HG03520 (cell line): ENCODE data around the gene LEPR.
"Not testable (repeated sequence)": the region's sequence is repeated elsewhere in the genome, so short reads cannot be mapped to it uniquely, and the experiment has no call there.

Source experiments
- ATAC-seq: cut with Tn5 transposase; IDR thresholded peaks from one replicate; pipeline ENCODE4 v1.9.1; 2021; ENCODE audit warnings: mild to moderate bottlenecking, moderate library complexity; ENCODE audit not compliant: unreplicated experiment

Gene LEPR

DNA sequence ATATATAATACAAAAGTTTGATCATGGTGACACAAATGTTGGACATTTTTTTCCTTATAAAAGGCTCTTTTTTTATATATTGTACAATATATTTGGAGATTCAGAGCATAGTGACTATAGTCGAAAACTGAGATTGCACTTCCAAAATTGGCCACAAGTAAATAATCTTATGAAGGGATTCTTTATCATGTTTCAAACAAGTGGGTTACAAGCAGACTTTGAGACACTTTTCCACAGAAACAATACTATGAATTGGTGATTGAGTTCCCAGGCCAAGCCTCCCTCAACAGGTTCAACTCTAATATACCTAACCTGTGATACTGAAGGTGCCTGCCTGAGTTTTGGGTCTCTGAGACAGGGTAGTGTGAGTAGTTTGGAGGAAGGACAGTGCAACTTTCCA lies 13.8 kb downstream of the LEPR start:
- ATAC-seq = no peak

DNA sequence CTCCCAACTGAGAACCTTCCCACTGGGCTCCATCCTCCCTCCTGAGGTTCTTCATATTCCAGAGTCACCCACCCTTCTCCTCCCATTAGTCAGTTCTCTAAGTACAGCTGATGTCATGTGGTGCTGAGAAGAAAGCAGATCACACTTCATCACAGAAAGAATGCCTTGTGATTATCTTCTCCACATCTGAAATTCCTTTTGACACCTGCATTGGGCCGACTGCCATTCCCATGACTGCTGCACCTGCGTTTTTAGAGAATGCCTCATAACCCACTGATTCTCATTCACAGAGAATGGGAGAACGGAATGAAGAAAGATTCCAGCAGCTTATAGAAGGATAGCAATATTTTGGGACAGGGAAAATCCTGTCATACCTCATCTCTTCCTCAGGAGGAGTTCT lies 14.3 kb downstream of the LEPR start:
- ATAC-seq = no peak

DNA sequence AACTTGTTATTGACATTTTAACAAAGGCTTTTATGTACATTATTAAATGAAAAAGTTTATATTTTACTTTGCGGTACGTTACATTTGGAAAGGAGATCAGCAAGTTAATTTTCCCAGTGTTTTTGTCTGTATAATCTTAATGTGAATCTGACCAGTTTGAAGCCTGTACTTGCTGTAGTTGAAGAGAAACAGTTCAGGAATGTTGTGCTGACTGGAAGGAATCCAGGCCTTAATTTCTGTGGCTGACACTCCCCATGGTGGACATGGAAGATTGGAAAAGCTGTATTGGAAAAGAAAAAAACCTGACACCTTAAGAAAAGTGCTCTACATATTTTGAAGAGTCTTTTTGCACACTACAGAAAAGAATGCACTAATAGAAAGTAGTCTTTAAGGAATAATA lies 15.5 kb downstream of the LEPR start:
- ATAC-seq = no peak

DNA sequence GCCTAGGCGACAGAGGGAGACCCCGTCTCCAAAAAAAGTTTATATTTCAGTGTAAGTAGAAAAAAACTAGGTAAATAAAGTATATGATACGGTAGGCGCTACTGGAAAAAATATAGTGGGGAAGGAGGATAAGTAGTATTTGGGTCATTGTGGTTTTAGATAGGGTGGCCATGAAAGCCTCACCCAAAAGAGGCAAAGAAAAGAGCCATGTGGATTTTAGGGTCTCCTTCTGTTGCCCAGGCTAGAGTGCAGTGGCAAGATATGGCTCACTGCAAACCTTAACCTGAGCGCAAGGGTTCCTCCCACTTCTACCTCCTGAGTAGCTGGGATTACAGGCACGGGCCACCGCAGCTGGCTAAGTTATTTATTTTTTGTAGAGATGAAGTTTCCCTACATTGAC lies 17.1 kb downstream of the LEPR start:
- ATAC-seq = no peak

DNA sequence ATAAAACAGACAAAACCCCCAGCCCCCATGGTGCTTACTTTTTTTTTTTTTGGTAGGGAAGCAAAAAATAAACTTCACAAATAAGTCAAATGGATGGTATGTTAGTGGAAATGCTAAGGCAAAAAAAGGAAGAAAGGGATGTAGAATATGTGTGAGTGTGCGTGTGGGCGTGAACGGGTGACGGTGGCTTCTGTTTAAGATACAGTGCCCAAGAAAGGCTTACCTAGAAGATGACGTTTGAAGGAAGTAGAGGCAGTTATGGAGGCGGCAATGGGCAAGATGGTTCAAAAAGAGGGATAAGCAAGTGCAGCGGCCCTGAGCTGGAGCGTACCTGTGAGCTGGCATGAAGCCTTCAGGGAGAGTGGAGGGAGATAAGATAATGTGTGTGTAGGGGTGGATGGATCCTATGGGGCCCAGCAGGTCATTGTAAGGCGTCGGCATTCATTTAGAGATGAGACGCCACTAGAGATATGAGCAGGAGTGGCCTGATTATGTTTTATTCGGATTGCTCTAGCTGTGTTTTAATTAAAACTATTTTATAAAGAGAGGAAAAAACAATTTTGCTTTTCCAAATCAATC lies 19.9 kb downstream of the LEPR start:
- ATAC-seq = no peak

DNA sequence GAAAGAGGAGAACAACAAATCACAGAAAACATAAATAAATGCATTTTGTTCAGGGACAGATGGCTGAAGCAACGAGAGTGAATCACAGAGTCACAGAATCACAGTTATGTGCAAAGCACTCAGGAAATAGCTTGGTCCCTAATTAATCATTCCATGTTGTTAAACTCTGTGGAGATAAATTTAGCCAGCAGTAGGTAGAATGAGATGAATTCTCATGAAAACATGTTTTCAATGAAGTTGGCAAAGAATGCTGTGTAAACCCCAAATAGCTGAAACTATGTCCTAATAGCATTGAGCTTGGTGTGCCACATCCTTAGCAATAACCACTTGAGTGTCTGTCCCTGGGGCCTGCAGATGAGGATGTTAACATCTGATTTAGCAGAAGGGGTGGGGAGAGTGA lies 20.4 kb downstream of the LEPR start:
- ATAC-seq = no peak

DNA sequence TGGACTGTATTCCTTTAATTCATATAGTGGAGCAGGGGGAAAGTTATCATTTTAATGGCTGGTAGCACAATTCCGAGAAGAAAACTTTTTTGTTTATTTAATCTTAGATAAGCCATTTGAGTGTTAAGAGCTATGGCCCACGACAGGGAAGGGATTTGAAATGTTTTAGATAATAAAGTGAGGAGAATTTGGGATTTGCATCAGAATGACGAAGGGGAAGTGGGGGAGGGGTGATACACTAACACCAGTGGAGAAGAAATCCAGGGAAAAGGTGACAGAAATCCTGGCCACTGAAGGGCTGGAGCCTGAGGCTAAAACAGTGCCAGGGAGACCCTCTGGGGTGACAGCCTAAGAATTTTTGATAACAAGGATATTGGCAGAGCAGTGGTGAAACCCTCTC lies 21.0 kb downstream of the LEPR start:
- no peak for ATAC-seq

DNA sequence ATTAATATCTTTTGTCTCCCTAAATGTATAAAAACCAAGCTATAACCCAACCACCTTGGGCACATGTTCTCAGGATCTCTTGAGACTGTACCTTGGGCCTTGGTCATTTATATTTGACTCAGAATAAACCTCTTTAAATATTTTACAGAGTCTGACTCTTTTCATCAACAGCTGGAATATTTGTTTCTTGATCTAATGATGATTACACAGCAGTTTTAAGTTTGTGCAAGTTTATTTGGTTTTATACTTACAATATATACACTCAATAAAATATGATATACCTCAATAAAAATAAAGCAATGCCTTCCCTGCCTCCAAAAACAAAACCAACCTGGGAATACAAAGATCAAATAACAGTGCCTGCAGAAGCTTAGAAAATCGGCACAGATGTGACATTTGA lies 22.0 kb downstream of the LEPR start:
- ATAC-seq = no peak

DNA sequence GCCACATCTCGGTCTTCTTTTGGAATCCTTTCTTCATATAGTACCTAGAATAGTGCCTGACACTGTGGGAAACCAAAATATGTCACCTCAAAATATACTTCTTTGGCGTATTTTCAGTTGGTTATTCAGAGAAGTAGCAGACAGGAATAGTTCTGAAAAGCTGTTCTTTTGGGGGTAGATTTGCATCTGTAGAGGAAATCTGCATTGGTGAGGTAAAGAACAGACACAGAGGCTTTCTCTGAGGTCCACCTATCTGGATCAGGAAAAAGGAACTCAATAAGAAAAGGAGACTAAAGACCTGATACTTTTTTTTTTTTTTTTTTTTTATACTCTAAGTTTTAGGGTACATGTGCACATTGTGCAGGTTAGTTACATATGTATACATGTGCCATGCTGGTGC lies 23.2 kb downstream of the LEPR start:
- ATAC-seq = no peak

DNA sequence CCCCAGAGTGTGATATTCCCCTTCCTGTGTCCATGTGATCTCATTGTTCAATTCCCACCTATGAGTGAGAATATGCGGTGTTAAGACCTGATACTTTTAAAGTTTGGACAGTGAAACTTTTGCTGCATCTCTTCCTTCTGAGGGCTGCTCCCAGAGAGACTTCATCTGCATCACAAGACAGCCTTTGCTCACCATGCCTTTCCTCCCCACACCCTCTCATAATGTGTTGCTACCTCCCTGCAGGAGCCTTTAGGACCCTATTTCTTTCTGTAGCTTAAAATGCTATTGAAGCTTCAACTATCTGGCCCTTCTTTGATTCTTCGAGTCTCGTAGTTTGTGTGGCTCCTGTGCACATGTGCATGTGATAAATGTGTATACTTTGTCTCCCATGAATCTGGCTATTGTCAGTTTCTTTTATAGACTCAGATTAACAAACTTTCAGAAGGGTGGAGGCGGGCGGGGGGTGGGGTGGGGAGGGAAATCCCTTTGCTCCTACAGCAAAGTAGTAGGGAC lies 23.7 kb downstream of the LEPR start:
- ATAC-seq = no peak

DNA sequence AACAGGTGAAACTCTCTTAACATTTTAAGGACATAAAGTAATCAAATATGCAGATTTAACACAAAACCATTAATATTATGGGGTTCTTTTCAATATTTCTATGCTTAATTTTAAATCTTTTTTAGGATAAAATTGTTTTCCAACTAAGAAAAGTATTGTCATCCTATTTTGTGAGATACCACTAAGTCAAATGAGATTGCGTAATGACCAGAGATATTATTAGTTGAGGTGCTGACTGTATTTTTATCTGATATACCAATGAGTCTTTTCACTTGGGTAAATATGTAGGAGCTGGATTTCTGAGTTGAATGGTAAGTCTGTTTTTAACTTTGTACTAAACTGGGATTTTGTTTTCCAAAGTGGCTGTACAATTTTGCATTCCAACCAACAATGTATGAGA lies 25.4 kb downstream of the LEPR start:
- no peak for ATAC-seq

DNA sequence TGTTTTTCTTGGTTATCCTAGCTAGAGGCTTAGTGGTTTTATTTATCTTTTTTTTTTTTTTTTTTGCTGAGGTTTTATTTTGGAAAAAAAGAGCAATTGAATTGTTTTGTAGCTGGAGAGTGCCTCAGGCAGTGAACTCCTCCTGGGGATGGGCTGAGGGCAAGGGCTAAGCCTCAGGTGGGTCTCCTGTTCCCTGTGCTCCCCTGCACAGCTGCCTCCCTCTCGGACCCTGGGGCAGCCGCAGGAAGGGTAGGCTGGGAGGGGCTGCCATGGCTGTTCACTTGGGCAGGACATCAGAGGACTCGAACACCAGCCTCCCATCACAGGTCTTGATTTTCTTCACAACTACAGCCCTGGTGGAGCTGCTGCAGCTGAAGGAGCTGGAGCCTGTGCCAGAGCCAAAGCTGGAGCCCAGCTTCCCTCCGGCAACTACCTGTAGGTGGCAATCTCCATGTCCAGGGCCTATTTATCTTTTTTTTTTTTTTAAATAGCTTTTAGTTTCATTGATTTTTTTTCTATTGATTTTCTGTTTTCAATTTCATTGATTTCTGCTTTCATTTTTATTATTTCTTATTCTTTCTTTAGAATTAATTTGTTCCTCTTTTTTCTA lies 28.9 kb downstream of the LEPR start:
- no peak for ATAC-seq

DNA sequence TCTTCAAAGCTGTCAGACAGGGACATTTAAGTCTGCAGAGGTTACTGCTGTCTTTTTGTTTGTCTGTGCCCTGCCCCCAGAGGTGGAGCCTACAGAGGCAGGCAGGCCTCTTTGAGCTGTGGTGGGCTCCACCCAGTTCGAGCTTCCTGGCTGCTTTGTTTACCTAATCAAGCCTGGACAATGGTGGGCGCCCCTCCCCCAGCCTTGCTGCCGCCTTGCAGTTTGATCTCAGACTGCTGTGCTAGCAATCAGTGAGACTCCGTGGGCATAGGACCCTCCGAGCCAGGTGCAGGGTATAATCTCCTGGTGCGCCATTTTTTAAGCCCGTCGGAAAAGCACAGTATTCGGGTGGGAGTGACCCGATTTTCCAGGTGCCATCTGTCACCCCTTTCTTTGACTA lies 35.2 kb downstream of the LEPR start:
- ATAC-seq = not testable (repeated sequence)

DNA sequence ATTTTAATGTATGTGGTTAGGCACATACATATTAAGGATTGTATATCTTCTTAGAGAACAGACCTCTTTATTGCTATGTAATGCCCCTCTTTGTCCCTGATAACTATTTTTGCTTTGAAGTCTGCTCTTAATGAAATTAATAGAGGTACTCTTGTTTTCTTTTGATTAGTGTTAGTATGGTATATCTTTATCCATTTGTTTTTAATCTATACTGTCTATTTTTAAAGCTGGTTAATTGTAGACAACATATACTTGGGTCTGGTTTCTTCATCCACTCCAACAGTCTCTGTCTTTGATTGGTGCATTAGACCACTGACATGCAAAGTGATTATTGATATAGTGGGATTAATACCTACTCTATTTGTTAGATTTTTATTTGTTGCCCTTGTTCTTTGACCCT lies 36.0 kb downstream of the LEPR start:
- no peak for ATAC-seq

DNA sequence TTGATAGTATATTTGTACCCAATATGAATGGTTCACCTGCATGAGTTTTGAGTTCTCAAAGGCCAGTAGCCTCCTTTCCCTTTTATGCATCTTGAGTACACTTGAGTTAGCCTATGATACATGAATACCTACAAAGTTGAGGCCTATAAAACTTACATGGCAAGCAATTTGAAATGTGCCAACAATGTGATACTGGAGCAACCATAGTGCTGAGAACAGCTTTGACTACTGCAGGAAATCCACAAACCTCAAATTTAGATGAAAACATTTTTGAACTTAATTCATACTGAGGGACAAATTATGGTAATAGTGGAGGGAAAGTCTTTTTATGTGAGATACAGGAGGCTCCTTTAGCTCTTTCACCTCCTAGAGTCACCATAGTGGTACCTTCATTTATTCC lies 37.4 kb downstream of the LEPR start:
- no peak for ATAC-seq

DNA sequence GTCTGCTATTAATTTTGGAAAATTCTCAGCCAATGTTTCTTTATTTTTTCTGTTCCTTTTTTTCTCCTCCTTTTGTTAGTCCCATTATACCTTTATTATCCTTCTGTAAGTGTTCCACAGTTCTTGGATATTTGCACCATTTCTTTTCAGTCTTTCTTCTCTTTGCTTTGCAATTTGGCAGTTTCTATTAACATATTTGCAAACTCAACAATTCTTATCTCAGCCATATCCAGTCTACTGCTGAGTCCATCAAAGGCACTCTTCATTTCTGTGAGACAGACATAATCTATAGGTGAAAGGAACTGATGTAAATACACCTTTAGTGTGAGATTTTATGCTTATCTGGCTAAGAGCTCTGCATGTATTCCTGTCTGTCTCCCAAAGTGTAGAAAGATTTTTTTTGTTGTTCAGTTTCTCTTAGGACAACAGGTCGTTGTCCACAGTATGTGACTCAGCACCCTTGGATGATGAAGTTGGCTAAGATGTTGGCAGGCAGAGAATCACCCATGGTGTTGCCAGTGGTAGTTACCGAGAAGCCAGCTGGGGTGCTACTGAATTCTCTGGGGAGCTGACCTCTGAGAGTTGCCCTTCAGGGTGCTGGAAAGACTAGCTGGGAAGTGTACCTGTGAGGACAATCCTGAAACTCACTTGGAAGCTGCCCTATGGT lies 38.4 kb downstream of the LEPR start:
- no peak for ATAC-seq

DNA sequence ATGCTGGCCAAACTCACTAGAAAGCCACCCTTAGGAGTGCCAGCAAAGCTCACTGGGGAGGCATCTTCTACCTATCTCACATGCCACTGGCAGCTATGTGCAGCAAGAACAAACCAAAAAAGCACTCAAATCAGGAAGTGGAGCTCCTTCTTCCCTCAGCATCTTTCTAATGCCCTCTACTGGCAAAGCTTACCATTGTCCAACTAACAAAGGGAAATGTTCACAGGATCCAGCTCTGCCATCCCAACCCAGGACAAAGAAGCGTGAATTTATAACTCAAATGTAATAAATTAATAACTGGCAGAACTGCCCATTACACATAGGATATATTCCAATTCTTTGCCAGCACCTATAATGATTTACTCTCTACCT lies 38.9 kb downstream of the LEPR start:
- peak; percentile 85 for ATAC-seq

DNA sequence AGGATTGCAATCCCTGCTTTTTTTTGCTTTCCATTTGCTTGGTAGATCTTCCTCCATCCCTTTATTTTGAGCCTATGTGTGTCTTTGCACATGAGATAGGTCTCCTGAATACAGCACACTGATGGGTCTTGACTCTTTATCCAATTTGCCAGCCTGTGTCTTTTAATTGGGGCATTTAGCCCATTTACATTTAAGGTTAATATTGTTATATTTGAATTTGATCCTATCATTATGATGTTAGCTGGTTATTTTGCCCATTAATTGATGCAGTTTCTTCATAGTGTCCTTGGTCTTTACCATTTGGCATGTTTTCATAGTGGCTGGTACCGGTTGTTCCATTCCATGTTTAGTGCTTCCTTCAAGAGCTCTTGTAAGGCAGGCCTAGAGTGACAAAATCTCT lies 45.4 kb downstream of the LEPR start:
- ATAC-seq = not testable (repeated sequence)

DNA sequence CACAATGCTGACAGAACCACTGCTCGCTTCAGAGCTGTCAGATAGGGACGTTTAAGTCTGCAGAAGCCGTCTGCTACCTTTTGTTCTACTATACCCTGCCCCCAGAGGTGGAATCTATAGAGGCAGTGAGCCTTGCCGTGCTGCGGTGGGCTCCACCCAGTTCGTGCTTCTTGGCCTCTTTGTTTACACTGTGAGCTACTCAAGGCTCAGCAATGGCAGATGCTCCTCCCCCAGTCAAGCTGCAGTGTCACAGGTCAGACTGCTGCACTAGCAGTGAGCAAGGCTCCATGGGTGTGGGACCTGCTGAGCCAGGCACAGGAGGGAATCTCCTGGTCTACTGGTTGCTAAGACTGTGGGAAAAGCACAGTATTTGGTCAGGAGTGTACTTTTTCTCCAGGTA lies 47.1 kb downstream of the LEPR start:
- no peak for ATAC-seq

DNA sequence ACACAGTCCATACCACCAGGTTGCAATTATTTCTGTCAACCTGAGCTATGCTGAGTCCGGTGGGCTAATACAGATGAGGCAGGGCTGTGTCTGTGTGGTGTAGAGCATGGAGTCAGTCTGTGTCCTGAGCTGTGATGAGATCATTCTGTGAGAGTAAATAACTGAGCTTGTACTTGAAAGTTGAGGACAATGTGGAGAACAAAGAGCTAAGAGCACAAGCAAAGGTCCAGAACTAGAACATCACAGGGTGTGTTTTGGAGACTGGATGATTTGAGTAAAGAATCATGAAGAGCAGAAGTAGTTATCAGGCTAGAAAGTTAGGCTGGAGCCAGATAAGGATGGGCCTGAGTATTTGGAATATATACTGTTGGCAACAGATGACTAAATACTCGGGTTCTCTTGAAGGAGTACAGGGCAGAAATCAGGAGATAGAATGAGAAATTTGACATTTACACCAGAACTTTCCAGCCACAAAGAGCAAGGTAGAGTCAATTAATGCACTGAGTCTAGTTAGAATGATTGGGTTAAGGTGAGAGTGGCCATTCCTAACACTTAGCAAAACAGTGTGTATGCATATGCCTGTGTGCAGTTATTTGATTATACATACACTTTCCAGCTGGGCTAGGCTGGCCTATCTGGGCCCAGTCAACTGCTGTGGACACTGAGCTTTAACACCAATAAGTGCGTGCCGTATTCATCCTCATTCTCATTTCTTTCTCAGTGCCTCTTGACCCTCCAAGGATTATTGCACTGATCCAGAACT lies 48.8 kb downstream of the LEPR start:
- no peak for ATAC-seq

DNA sequence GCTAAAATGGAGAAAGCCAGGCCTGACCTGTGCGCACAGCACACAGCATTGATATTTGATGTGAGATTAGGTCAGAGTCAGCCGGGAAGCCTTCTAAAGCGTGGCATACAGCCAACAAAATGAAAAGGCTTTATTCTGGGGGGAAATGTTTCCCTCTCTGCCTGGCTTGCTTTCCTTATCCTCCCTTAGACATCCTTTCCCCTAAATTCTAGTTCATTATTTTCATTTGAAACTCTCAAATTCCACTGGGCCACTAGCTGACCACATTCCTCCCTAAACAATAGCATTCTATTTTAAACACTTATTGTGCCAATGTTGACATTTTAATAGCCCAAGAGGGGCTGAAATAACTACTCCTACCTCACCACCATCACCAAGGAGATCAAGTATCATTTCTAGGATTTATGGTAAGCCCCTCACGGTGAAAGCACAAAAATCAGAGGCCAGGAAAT lies 49.4 kb downstream of the LEPR start:
- no peak for ATAC-seq
